GM23248 (cell line): ENCODE data around the gene RABIF. TPM values are rescaled to one million over a fixed set of nuclear protein-coding genes. Genes with fewer than 3 reads are reported as not detected.

Experiments used
- DNase-seq: peaks from one replicate; pipeline ENCODE4 v3.0.0-alpha.2; 2015
- H2AFZ ChIP-seq: fragments of 200-600 bp; sonication (generic); 2 replicates; pipeline ENCODE4 v1.6.1; 2016; ENCODE audit warnings: antibody characterized with exemption
- H3F3A ChIP-seq: fragments of 200-600 bp; sonication (generic); 2 replicates; pipeline ENCODE4 v1.6.1; 2016; ENCODE audit warnings: mild to moderate bottlenecking, antibody characterized with exemption, mixed run types; ENCODE audit not compliant: insufficient read depth
- H3K27ac ChIP-seq: fragments of 200-600 bp; sonication (generic); 2 replicates; pipeline ENCODE4 v1.5.1; 2016; ENCODE audit warnings: mild to moderate bottlenecking
- H3K27me3 ChIP-seq: fragments of 200-600 bp; sonication (generic); replicated peaks from 2 replicates; pipeline ENCODE4 v1.6.1; 2016; ENCODE audit warnings: mild to moderate bottlenecking; ENCODE audit not compliant: insufficient read depth
- H3K36me3 ChIP-seq: fragments of 200-600 bp; sonication (generic); 2 replicates; pipeline ENCODE4 v1.6.1; 2016; ENCODE audit warnings: low read depth, mild to moderate bottlenecking
- H3K4me1 ChIP-seq: fragments of 200-600 bp; sonication (generic); 2 replicates; pipeline ENCODE4 v1.6.1; 2016; ENCODE audit warnings: mild to moderate bottlenecking; ENCODE audit not compliant: insufficient read depth
- H3K4me2 ChIP-seq: fragments of 200-600 bp; sonication (generic); one replicate; pipeline ENCODE4 v1.6.1; 2016; ENCODE audit warnings: mild to moderate bottlenecking; ENCODE audit not compliant: unreplicated experiment
- H3K4me3 ChIP-seq: fragments of 200-600 bp; sonication (generic); 2 replicates; pipeline ENCODE4 v1.5.1; 2016; ENCODE audit warnings: mild to moderate bottlenecking
- H3K79me2 ChIP-seq: fragments of 200-600 bp; sonication (generic); 2 replicates; pipeline ENCODE4 v1.6.1; 2016; ENCODE audit warnings: mild to moderate bottlenecking; ENCODE audit not compliant: insufficient read depth
- H3K9ac ChIP-seq: fragments of 200-600 bp; sonication (generic); 2 replicates; pipeline ENCODE4 v1.6.1; 2016; ENCODE audit warnings: mild to moderate bottlenecking
- H3K9me2 ChIP-seq: fragments of 200-600 bp; sonication (generic); 2 replicates; pipeline ENCODE4 v1.6.1; 2016; ENCODE audit warnings: mixed run types, mild to moderate bottlenecking, moderate library complexity; ENCODE audit not compliant: insufficient read depth
- H3K9me3 ChIP-seq: fragments of 200-600 bp; sonication (generic); one replicate; pipeline ENCODE4 v1.6.1; 2017; ENCODE audit warnings: low read depth
- H4K20me1 ChIP-seq: fragments of 200-600 bp; sonication (generic); 2 replicates; pipeline ENCODE4 v1.6.0; 2016; ENCODE audit not compliant: insufficient read depth
- EZH2 ChIP-seq: fragments of 200-600 bp; sonication (generic); IDR thresholded peaks from 2 replicates; pipeline ENCODE4 v1.6.1; 2018; ENCODE audit warnings: antibody characterized with exemption, mild to moderate bottlenecking; ENCODE audit not compliant: insufficient read depth, poor library complexity, severe bottlenecking
- EZH2phosphoT487 ChIP-seq: fragments of 200-600 bp; sonication (generic); IDR thresholded peaks from 2 replicates; pipeline ENCODE4 v1.6.1; 2018; ENCODE audit warnings: antibody characterized with exemption, moderate library complexity, mild to moderate bottlenecking, low read depth; ENCODE audit not compliant: insufficient read depth
- WGBS, 2 experiments: methylation state at CpG; one replicate each; pipeline ENCODE4 v1.1.6; 2015 to 2017; ENCODE audit warnings: low lambda C conversion rate in 2 of 2, low coverage in 1 of 2; ENCODE audit errors: missing lambda C conversion rate in 2 of 2; 5-methylcytosine and 5-hydroxymethylcytosine counted together
- in situ Hi-C: fragments of 300-500 bp; cut with MboI; formaldehyde crosslinking; loops from 2 replicates; pipeline ENCODE4 v1.15.0; 2020
- polyA plus RNA-seq: library from polyadenylated mRNA; unstranded; fragments of >200 nt; fragmentation: Nextera tagmentation; extraction: Ambion mirVana; gene quantifications from 2 replicates; pipeline ENCODE4 v1.2.1, GENCODE V29; 2016
- total RNA-seq: library from RNA; depleted of rRNA; stranded (reverse); fragments of >200 nt; shearing (Covaris generic); gene quantifications from 2 replicates; pipeline ENCODE4 v1.2.3, GENCODE V29; 2014

The RABIF gene
- total and polyA plus RNA-seq, 2 experiments from 2014 or later: 7.2 to 17.0 TPM

- Histone ChIP-seq H3K27me3 (no peaks in the 10 kb centered on the region), H3K36me3 (no peaks in the 10 kb centered on the region), H3K27ac (no peak overlapping the region), H3F3A (peaks cover 7% of the 10 kb centered on the region; the same call in 1 of the 2 replicates), H3K9me3 (no peaks in the 10 kb centered on the region), H3K4me3 (no peak overlapping the region), H3K9ac (no peak overlapping the region), H2AFZ (no peak overlapping the region), H3K9me2 (no peaks in the 10 kb centered on the region), H3K4me1 (no peaks in the 10 kb centered on the region), H3K4me2 (no peak overlapping the region), H3K79me2 (no peaks in the 10 kb centered on the region), H4K20me1 (no peaks in the 10 kb centered on the region)
- no peak for DNase-seq
- TF ChIP-seq EZH2 (no peak), EZH2phosphoT487 (no peak)
- in situ Hi-C loops: no loop called here
- 52 to 65% methylated on average over 3 of the region's 3 CpGs for WGBS, 2 experiments
Measured at GRCh38 chr1:202934755-202935154, 45.8 kb upstream of the RABIF start.

- Histone ChIP-seq H2AFZ (no peak overlapping the region), H3F3A (no peaks in the 10 kb centered on the region), H3K27ac (no peak overlapping the region), H3K9me3 (no peaks in the 10 kb centered on the region), H3K4me2 (no peak overlapping the region), H3K36me3 (no peaks in the 10 kb centered on the region), H3K4me1 (no peaks in the 10 kb centered on the region), H4K20me1 (no peaks in the 10 kb centered on the region), H3K79me2 (no peaks in the 10 kb centered on the region), H3K4me3 (no peak overlapping the region), H3K27me3 (no peaks in the 10 kb centered on the region), H3K9ac (no peak overlapping the region), H3K9me2 (no peaks in the 10 kb centered on the region)
- DNase-seq: no peak
- TF ChIP-seq EZH2 (no peak), EZH2phosphoT487 (no peak)
- WGBS, 2 experiments: 74 to 79% methylated on average over 2 of the region's 2 CpGs
- in situ Hi-C loops: no loop called here
Measured at GRCh38 chr1:202932476-202932875, 43.5 kb upstream of the RABIF start.

GRCh38 chr1:202926581-202927491 lies 37.9 kb upstream of the RABIF start, which contains the start of gene KLHL12:
Gene KLHL12, minus strand, starts transcription at chr1:202927234. Its CDS starts 2,072 bp downstream, at chr1:202925162.
- Histone ChIP-seq H3K36me3 (peaks cover 13% of the 10 kb centered on the region), H2AFZ (peak within 1 kb of the TSS; percentile 88), H3K9me2 (no peaks in the 10 kb centered on the region), H3K4me1 (no peaks in the 10 kb centered on the region), H3K9me3 (no peaks in the 10 kb centered on the region), H3K27me3 (no peaks in the 10 kb centered on the region), H3K79me2 (peaks cover 41% of the 10 kb centered on the region), H3K4me2 (peak within 1 kb of the TSS; percentile 96), H4K20me1 (no peaks in the 10 kb centered on the region), H3F3A (no peaks in the 10 kb centered on the region; the same call in 1 of the 2 replicates), H3K9ac (peak within 1 kb of the TSS; percentile 88), H3K27ac (peak within 1 kb of the TSS; percentile 82), H3K4me3 (peak within 1 kb of the TSS; percentile 95)
- 2% methylated on average over 56 to 57 of the region's 57 CpGs for WGBS, 2 experiments
- no peak for TF ChIP-seq EZH2phosphoT487
- TF ChIP-seq EZH2: no peak
- in situ Hi-C loops: no loop called here
- peak; percentile 99 for DNase-seq

GRCh38 chr1:202923533-202923932 lies 34.6 kb upstream of the RABIF start:
- Histone ChIP-seq H3K4me2 (no peak overlapping the region), H3K9ac (no peak overlapping the region), H3K9me3 (no peaks in the 10 kb centered on the region), H3K79me2 (peaks cover 54% of the 10 kb centered on the region), H3F3A (no peaks in the 10 kb centered on the region; the same call in 1 of the 2 replicates), H3K4me1 (no peaks in the 10 kb centered on the region), H4K20me1 (no peaks in the 10 kb centered on the region; the same call in 1 of the 2 replicates), H3K9me2 (no peaks in the 10 kb centered on the region), H3K27ac (no peak overlapping the region), H3K36me3 (peaks cover 23% of the 10 kb centered on the region), H3K4me3 (no peak overlapping the region), H3K27me3 (no peaks in the 10 kb centered on the region), H2AFZ (no peak overlapping the region)
- TF ChIP-seq EZH2phosphoT487 (no peak), EZH2 (no peak)
- no peak for DNase-seq
- 97 to 98% methylated on average over 3 of the region's 3 CpGs for WGBS, 2 experiments
- in situ Hi-C loops: no loop called here
